Measurements from ENCODE around the gene KCTD20.
"Not testable (repeated sequence)": the region's sequence is repeated elsewhere in the genome, so short reads cannot be mapped to it uniquely, and the experiment has no call there.

KCTD20 gene

GRCh38 chr6:36409718-36410117 is 33.1 kb upstream of the KCTD20 start:
- DNase-seq; H3K79me1 ChIP-seq (ENCODE audit: low read length); H4K12ac ChIP-seq (ENCODE audit: low read depth, low read length); H3K23ac ChIP-seq (ENCODE audit: low read length); H3K14ac ChIP-seq (ENCODE audit: low read length); H2BK5ac ChIP-seq (ENCODE audit: low read depth, low read length, poor library complexity); H2AK5ac ChIP-seq (ENCODE audit: low read length); H3K4me1 ChIP-seq (ENCODE audit: control insufficient read depth in 1 of 2, insufficient read depth in 2 of 2, low read length in 2 of 2); H3K4me2 ChIP-seq (ENCODE audit: low read length); H3K27me3 ChIP-seq (ENCODE audit: insufficient read depth, low read length); H3K18ac ChIP-seq (ENCODE audit: low read length); H3K36me3 ChIP-seq (ENCODE audit: control insufficient read depth in 1 of 2, insufficient read depth in 2 of 2, low read length in 2 of 2); H3K79me2 ChIP-seq (ENCODE audit: control insufficient read depth, insufficient read depth, low read length, poor library complexity); H2BK12ac ChIP-seq (ENCODE audit: low read length); H3K9me3 ChIP-seq (ENCODE audit: insufficient read depth, low read depth, low read length); H3K27ac ChIP-seq (ENCODE audit: low read depth, low read length); H4K91ac ChIP-seq (ENCODE audit: low read depth, low read length); H3K4me3 ChIP-seq (ENCODE audit: low read depth, low read length); H3K4ac ChIP-seq (ENCODE audit: low read depth, low read length); H2BK120ac ChIP-seq (ENCODE audit: insufficient read depth, low read length, poor library complexity); H3K9ac ChIP-seq (ENCODE audit: low read length); H2AFZ ChIP-seq (ENCODE audit: insufficient read depth, low read length, poor library complexity); H4K8ac ChIP-seq (ENCODE audit: low read depth, low read length): not testable (repeated sequence)
- no CpG with 5 or more reads among the region's 5 CpGs for WGBS (ENCODE audit: extremely low coverage, insufficient coverage, insufficient read length)

GRCh38 chr6:36413489-36414480 is 29.0 kb upstream of the KCTD20 start:
- H2AK5ac ChIP-seq (ENCODE audit: low read length): no peak overlapping the region
- H3K4me2 ChIP-seq (ENCODE audit: low read length): no peak overlapping the region
- no peak overlapping the region for H3K23ac ChIP-seq (ENCODE audit: low read length)
- H4K8ac ChIP-seq (ENCODE audit: low read depth, low read length): no peak overlapping the region
- DNase-seq: peak; percentile 31 to 68
- H3K9me3 ChIP-seq (ENCODE audit: insufficient read depth, low read depth, low read length): no peaks in the 10 kb centered on the region
- H3K4me1 ChIP-seq (ENCODE audit: control insufficient read depth in 1 of 2, insufficient read depth in 2 of 2, low read length in 2 of 2): peaks cover 0 to 5% of the 10 kb centered on the region in 2 experiments
- no peak overlapping the region for H3K18ac ChIP-seq (ENCODE audit: low read length)
- H2BK12ac ChIP-seq (ENCODE audit: low read length): no peak overlapping the region
- H2BK120ac ChIP-seq (ENCODE audit: insufficient read depth, low read length, poor library complexity): no peak overlapping the region
- no peak overlapping the region for H3K4ac ChIP-seq (ENCODE audit: low read depth, low read length)
- no peak overlapping the region for H3K14ac ChIP-seq (ENCODE audit: low read length)
- no peak overlapping the region for H4K91ac ChIP-seq (ENCODE audit: low read depth, low read length)
- H3K27me3 ChIP-seq (ENCODE audit: insufficient read depth, low read length): no peaks in the 10 kb centered on the region
- H4K12ac ChIP-seq (ENCODE audit: low read depth, low read length): no peak overlapping the region
- no peak overlapping the region for H2BK5ac ChIP-seq (ENCODE audit: low read depth, low read length, poor library complexity)
- H3K79me1 ChIP-seq (ENCODE audit: low read length): peaks cover 2% of the 10 kb centered on the region
- H3K27ac ChIP-seq (ENCODE audit: low read depth, low read length): no peak overlapping the region
- no peak overlapping the region for H2AFZ ChIP-seq (ENCODE audit: insufficient read depth, low read length, poor library complexity)
- no CpG with 5 or more reads among the region's 4 CpGs for WGBS (ENCODE audit: extremely low coverage, insufficient coverage, insufficient read length)
- H3K9ac ChIP-seq (ENCODE audit: low read length): no peak overlapping the region
- no peak overlapping the region for H3K4me3 ChIP-seq (ENCODE audit: low read depth, low read length)
- H3K36me3 ChIP-seq (ENCODE audit: control insufficient read depth in 1 of 2, insufficient read depth in 2 of 2, low read length in 2 of 2): no peaks in the 10 kb centered on the region
- no peaks in the 10 kb centered on the region for H3K79me2 ChIP-seq (ENCODE audit: control insufficient read depth, insufficient read depth, low read length, poor library complexity)

DNA sequence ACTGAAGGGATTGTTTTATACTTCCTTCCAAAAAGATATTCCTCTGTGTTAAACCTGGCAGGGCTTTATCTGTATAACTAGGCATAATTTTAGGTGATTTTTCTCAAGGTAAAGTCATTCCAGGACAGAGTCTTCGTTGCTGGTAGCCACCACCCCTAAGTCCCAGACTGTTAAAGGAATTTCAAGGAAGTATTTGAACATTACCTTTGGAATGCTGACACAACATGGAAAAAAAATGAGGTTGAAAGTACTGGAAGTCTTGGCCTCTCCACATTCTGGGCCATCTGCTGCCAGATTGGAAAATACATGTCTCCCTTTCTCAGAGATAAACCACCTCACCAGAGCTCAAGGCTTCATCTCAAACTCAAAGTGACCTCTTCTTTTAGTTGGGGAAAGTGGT is 28.3 kb upstream of the KCTD20 start:
- no peak overlapping the region for H4K91ac ChIP-seq (ENCODE audit: low read depth, low read length)
- no peak overlapping the region for H3K27ac ChIP-seq (ENCODE audit: low read depth, low read length)
- no peak overlapping the region for H2AFZ ChIP-seq (ENCODE audit: insufficient read depth, low read length, poor library complexity)
- no CpG with 5 or more reads among the region's 1 CpG for WGBS (ENCODE audit: extremely low coverage, insufficient coverage, insufficient read length)
- no peak overlapping the region for H3K4me3 ChIP-seq (ENCODE audit: low read depth, low read length)
- H3K27me3 ChIP-seq (ENCODE audit: insufficient read depth, low read length): no peaks in the 10 kb centered on the region
- no peak overlapping the region for H3K18ac ChIP-seq (ENCODE audit: low read length)
- no peaks in the 10 kb centered on the region for H3K9me3 ChIP-seq (ENCODE audit: insufficient read depth, low read depth, low read length)
- H3K4me1 ChIP-seq (ENCODE audit: control insufficient read depth in 1 of 2, insufficient read depth in 2 of 2, low read length in 2 of 2): peaks cover 0 to 5% of the 10 kb centered on the region in 2 experiments
- peaks cover 2% of the 10 kb centered on the region for H3K79me1 ChIP-seq (ENCODE audit: low read length)
- no peak overlapping the region for H4K8ac ChIP-seq (ENCODE audit: low read depth, low read length)
- H3K4ac ChIP-seq (ENCODE audit: low read depth, low read length): no peak overlapping the region
- no peaks in the 10 kb centered on the region for H3K36me3 ChIP-seq (ENCODE audit: control insufficient read depth in 1 of 2, insufficient read depth in 2 of 2, low read length in 2 of 2)
- H3K79me2 ChIP-seq (ENCODE audit: control insufficient read depth, insufficient read depth, low read length, poor library complexity): no peaks in the 10 kb centered on the region
- H3K23ac ChIP-seq (ENCODE audit: low read length): no peak overlapping the region
- no peak overlapping the region for H2BK5ac ChIP-seq (ENCODE audit: low read depth, low read length, poor library complexity)
- no peak overlapping the region for H3K14ac ChIP-seq (ENCODE audit: low read length)
- H3K4me2 ChIP-seq (ENCODE audit: low read length): peak overlapping the region; percentile 41
- no peak overlapping the region for H3K9ac ChIP-seq (ENCODE audit: low read length)
- no peak overlapping the region for H2BK120ac ChIP-seq (ENCODE audit: insufficient read depth, low read length, poor library complexity)
- peak; percentile 63 to 87 for DNase-seq
- H2BK12ac ChIP-seq (ENCODE audit: low read length): no peak overlapping the region
- H2AK5ac ChIP-seq (ENCODE audit: low read length): no peak overlapping the region
- no peak overlapping the region for H4K12ac ChIP-seq (ENCODE audit: low read depth, low read length)

GRCh38 chr6:36418558-36418957 is 24.2 kb upstream of the KCTD20 start:
- Histone ChIP-seq H3K14ac (ENCODE audit: low read length) (no peak overlapping the region), H3K4me1 (ENCODE audit: control insufficient read depth in 1 of 2, insufficient read depth in 2 of 2, low read length in 2 of 2) (peaks cover 0 to 6% of the 10 kb centered on the region in 2 experiments), H3K4me2 (ENCODE audit: low read length) (no peak overlapping the region), H3K79me1 (ENCODE audit: low read length) (peaks cover 4% of the 10 kb centered on the region), H3K23ac (ENCODE audit: low read length) (no peak overlapping the region), H2AK5ac (ENCODE audit: low read length) (no peak overlapping the region), H4K8ac (ENCODE audit: low read depth, low read length) (no peak overlapping the region), H2AFZ (ENCODE audit: insufficient read depth, low read length, poor library complexity) (no peak overlapping the region), H4K91ac (ENCODE audit: low read depth, low read length) (no peak overlapping the region), H3K36me3 (ENCODE audit: control insufficient read depth in 1 of 2, insufficient read depth in 2 of 2, low read length in 2 of 2) (no peaks in the 10 kb centered on the region), H2BK12ac (ENCODE audit: low read length) (no peak overlapping the region), H3K9ac (ENCODE audit: low read length) (no peak overlapping the region), H3K4me3 (ENCODE audit: low read depth, low read length) (no peak overlapping the region), H2BK5ac (ENCODE audit: low read depth, low read length, poor library complexity) (no peak overlapping the region), H3K27ac (ENCODE audit: low read depth, low read length) (no peak overlapping the region), H3K27me3 (ENCODE audit: insufficient read depth, low read length) (no peaks in the 10 kb centered on the region), H4K12ac (ENCODE audit: low read depth, low read length) (no peak overlapping the region), H3K18ac (ENCODE audit: low read length) (no peak overlapping the region), H3K9me3 (ENCODE audit: insufficient read depth, low read depth, low read length) (no peaks in the 10 kb centered on the region), H3K4ac (ENCODE audit: low read depth, low read length) (no peak overlapping the region), H3K79me2 (ENCODE audit: control insufficient read depth, insufficient read depth, low read length, poor library complexity) (no peaks in the 10 kb centered on the region), H2BK120ac (ENCODE audit: insufficient read depth, low read length, poor library complexity) (no peak overlapping the region)
- DNase-seq: peak in 1 of 2 donors; percentile 27
- whole genome bisulfite sequencing (ENCODE audit: extremely low coverage, insufficient coverage, insufficient read length): no CpG with 5 or more reads among the region's 3 CpGs

Measured in trophoblast cell (in vitro differentiated cells and primary cell).